ENCODE data around the gene CCDC97. TPM values are rescaled to one million over a fixed set of nuclear protein-coding genes. Genes with fewer than 3 reads are reported as not detected.
"Not testable (repeated sequence)": the region's sequence is repeated elsewhere in the genome, so short reads cannot be mapped to it uniquely, and the experiment has no call there.

Gene CCDC97
- total RNA-seq, 1 donor from 2014 or later = 35.9 TPM

- DNase-seq (ENCODE audit: extremely low spot score, unreplicated experiment) = no peak
- Mint-ChIP-seq H3K4me3 (ENCODE audit: unreplicated experiment) (no peak overlapping the region), H3K27me3 (ENCODE audit: unreplicated experiment) (no peaks in the 10 kb centered on the region), H3K4me1 (ENCODE audit: unreplicated experiment) (no peaks in the 10 kb centered on the region), H3K9me3 (ENCODE audit: unreplicated experiment) (no peaks in the 10 kb centered on the region), H3K27ac (ENCODE audit: unreplicated experiment) (no peak overlapping the region), H3K36me3 (ENCODE audit: unreplicated experiment) (peaks cover 59% of the 10 kb centered on the region)
- TF ChIP-seq CTCF (IDR thresholded peaks at IDR 0.05) = no peak
These were observed 35.2 kb upstream of the CCDC97 start for GRCh38 chr19:41274802-41275201.

- H3K27ac Mint-ChIP-seq (ENCODE audit: unreplicated experiment) = no peak overlapping the region
- no peaks in the 10 kb centered on the region for H3K9me3 Mint-ChIP-seq (ENCODE audit: unreplicated experiment)
- H3K4me3 Mint-ChIP-seq (ENCODE audit: unreplicated experiment) = no peak overlapping the region
- DNase-seq (ENCODE audit: extremely low spot score, unreplicated experiment) = no peak
- no peaks in the 10 kb centered on the region for H3K27me3 Mint-ChIP-seq (ENCODE audit: unreplicated experiment)
- no peaks in the 10 kb centered on the region for H3K4me1 Mint-ChIP-seq (ENCODE audit: unreplicated experiment)
- TF ChIP-seq CTCF (IDR thresholded peaks at IDR 0.05) = no peak
- H3K36me3 Mint-ChIP-seq (ENCODE audit: unreplicated experiment) = peaks cover 69% of the 10 kb centered on the region
These were observed 33.7 kb upstream of the CCDC97 start for GRCh38 chr19:41276231-41276630.

- no peak overlapping the region for H3K27ac Mint-ChIP-seq (ENCODE audit: unreplicated experiment)
- H3K36me3 Mint-ChIP-seq (ENCODE audit: unreplicated experiment) = peaks cover 56% of the 10 kb centered on the region
- no peaks in the 10 kb centered on the region for H3K27me3 Mint-ChIP-seq (ENCODE audit: unreplicated experiment)
- DNase-seq (ENCODE audit: extremely low spot score, unreplicated experiment) = no peak
- H3K9me3 Mint-ChIP-seq (ENCODE audit: unreplicated experiment) = no peaks in the 10 kb centered on the region
- no peaks in the 10 kb centered on the region for H3K4me1 Mint-ChIP-seq (ENCODE audit: unreplicated experiment)
- no peak for TF ChIP-seq CTCF (IDR thresholded peaks at IDR 0.05)
- no peak overlapping the region for H3K4me3 Mint-ChIP-seq (ENCODE audit: unreplicated experiment)
These were observed 31.5 kb upstream of the CCDC97 start for GRCh38 chr19:41278478-41278877.

- Mint-ChIP-seq H3K4me3 (ENCODE audit: unreplicated experiment) (no peak overlapping the region), H3K36me3 (ENCODE audit: unreplicated experiment) (peaks cover 39% of the 10 kb centered on the region), H3K27me3 (ENCODE audit: unreplicated experiment) (no peaks in the 10 kb centered on the region), H3K4me1 (ENCODE audit: unreplicated experiment) (no peaks in the 10 kb centered on the region), H3K27ac (ENCODE audit: unreplicated experiment) (no peak overlapping the region), H3K9me3 (ENCODE audit: unreplicated experiment) (no peaks in the 10 kb centered on the region)
- no peak for DNase-seq (ENCODE audit: extremely low spot score, unreplicated experiment)
- TF ChIP-seq CTCF (IDR thresholded peaks at IDR 0.05) = no peak
These were observed 21.1 kb upstream of the CCDC97 start for GRCh38 chr19:41288673-41289530.

GRCh38 chr19:41289814-41290213 lies 20.2 kb upstream of the CCDC97 start:
- not testable (repeated sequence) for H3K4me1 Mint-ChIP-seq (ENCODE audit: unreplicated experiment); H3K4me3 Mint-ChIP-seq (ENCODE audit: unreplicated experiment); DNase-seq (ENCODE audit: extremely low spot score, unreplicated experiment); H3K9me3 Mint-ChIP-seq (ENCODE audit: unreplicated experiment); H3K27me3 Mint-ChIP-seq (ENCODE audit: unreplicated experiment); H3K27ac Mint-ChIP-seq (ENCODE audit: unreplicated experiment)
- peaks cover 44% of the 10 kb centered on the region for H3K36me3 Mint-ChIP-seq (ENCODE audit: unreplicated experiment)

Data from osteocyte (in vitro differentiated cells).